GM18505 (cell line): ENCODE data around the gene FLNA.
"Not testable (repeated sequence)": the region's sequence is repeated elsewhere in the genome, so short reads cannot be mapped to it uniquely, and the experiment has no call there.

Experiments
- ATAC-seq: cut with Tn5 transposase; IDR thresholded peaks from one replicate; pipeline ENCODE4 v1.9.1; 2021; ENCODE audit not compliant: unreplicated experiment
- POLR2A ChIP-seq: IDR thresholded peaks from 4 replicates; pipeline ENCODE4 v1.6.1; 2011; ENCODE audit warnings: borderline replicate concordance; ENCODE audit not compliant: insufficient read depth, insufficient read length; ENCODE audit errors: extremely low read depth

Gene FLNA

GRCh38 chrX:154350429-154351182 lies 23.8 kb downstream of the FLNA start:
- no peak for TF ChIP-seq POLR2A
- no peak for ATAC-seq

- ATAC-seq, result no peak
- no peak for TF ChIP-seq POLR2A
Measured at GRCh38 chrX:154349979-154350378, 24.5 kb downstream of the FLNA start.

- TF ChIP-seq POLR2A, result no peak
Measured at GRCh38 chrX:154349359-154349935, 25.0 kb downstream of the FLNA start.

GRCh38 chrX:154348646-154349358 lies 25.6 kb downstream of the FLNA start:
- no peak for ATAC-seq
- TF ChIP-seq POLR2A, result no peak

More at GRCh38 chrX:154349359-154349935, 25.0 kb downstream of the FLNA start:
- ATAC-seq, result no peak

- TF ChIP-seq POLR2A, result peak; percentile 15
- ATAC-seq, result no peak
Measured at GRCh38 chrX:154348114-154348531, 26.3 kb downstream of the FLNA start.

- peak; percentile 20 for ATAC-seq
Measured at GRCh38 chrX:154343620-154344019, 30.8 kb downstream of the FLNA start.

- ATAC-seq, result not testable (repeated sequence)
Measured at GRCh38 chrX:154343063-154343462, 31.4 kb downstream of the FLNA start.

- peak; percentile 71 for ATAC-seq
Measured at GRCh38 chrX:154341399-154342298, 32.8 kb downstream of the FLNA start.

GRCh38 chrX:154334496-154334895 lies 39.9 kb downstream of the FLNA start:
- no peak for TF ChIP-seq POLR2A
- ATAC-seq, result no peak

GRCh38 chrX:154333837-154334271 lies 40.6 kb downstream of the FLNA start:
- peak; percentile 53 for ATAC-seq
- TF ChIP-seq POLR2A, result no peak

GRCh38 chrX:154333116-154333515 lies 41.3 kb downstream of the FLNA start:
- no peak for ATAC-seq
- no peak for TF ChIP-seq POLR2A

- no peak for ATAC-seq
- TF ChIP-seq POLR2A, result no peak
Measured at GRCh38 chrX:154332561-154332960, 41.9 kb downstream of the FLNA start.

- ATAC-seq, result no peak
- no peak for TF ChIP-seq POLR2A
Measured at GRCh38 chrX:154329294-154329693, 45.1 kb downstream of the FLNA start.

- ATAC-seq, result no peak
- TF ChIP-seq POLR2A, result no peak
Measured at GRCh38 chrX:154328646-154329045, 45.8 kb downstream of the FLNA start.
